SK-N-SH (cell line): ENCODE data around the gene CADM1. TPM values are rescaled to one million over a fixed set of nuclear protein-coding genes. Genes with fewer than 3 reads are reported as not detected.

ENCODE experiments used
- CTCF ChIA-PET: fragments of 300-600, 350-600 bp; formaldehyde crosslinking; extraction: SDS; loops from one replicate; lab custom pipeline; 2021; lab: Yijun Ruan, JAX
- POLR2A ChIA-PET: fragments of 350-600 bp; sonication (Branson Sonifier 250); formaldehyde crosslinking; extraction: SDS; loops from one replicate; lab custom pipeline; 2020; ENCODE audit warnings: antibody characterized with exemption, inconsistent platforms; lab: Yijun Ruan, JAX
- DNase-seq: peaks from one replicate; pipeline ENCODE4 v3.0.0; 2012
- H2AFZ ChIP-seq: fragments of 200-600 bp; sonication (generic); 2 replicates; pipeline ENCODE4 v1.8.1; 2016; ENCODE audit warnings: antibody characterized with exemption, mild to moderate bottlenecking, low read depth
- H3F3A ChIP-seq: fragments of 200-600 bp; sonication (generic); replicated peaks from 2 replicates; pipeline ENCODE3; 2016; ENCODE audit warnings: antibody characterized with exemption, mild to moderate bottlenecking; ENCODE audit not compliant: insufficient read depth
- H3K27ac ChIP-seq, 2 experiments: fragments of 200-500 bp in 1 of 2; fragments of 200-600 bp in 1 of 2; sonication (Bioruptor generic) in 1 of 2; sonication (generic), shearing (Covaris generic) in 1 of 2; 2 replicates each; pipeline versions ENCODE4 v1.5.1 to v1.6.1; 2014 to 2016; ENCODE audit warnings: low read depth in 2 of 2, inconsistent platforms in 1 of 2, low read length in 1 of 2, mild to moderate bottlenecking in 1 of 2, mixed read lengths in 1 of 2
- H3K27me3 ChIP-seq: fragments of 200-600 bp; sonication (generic), shearing (Covaris generic); 2 replicates; pipeline ENCODE4 v1.6.1; 2016; ENCODE audit warnings: mixed run types; ENCODE audit not compliant: insufficient read depth
- H3K36me3 ChIP-seq, 2 experiments: fragments of 200-500 bp in 1 of 2; fragments of 200-600 bp in 1 of 2; sonication (Bioruptor generic) in 1 of 2; sonication (generic) in 1 of 2; replicated peaks in 1 of 2; 2 replicates each; pipeline versions ENCODE3 to v1.5.1; 2014 to 2016; ENCODE audit warnings: low read length in 1 of 2, mild to moderate bottlenecking in 1 of 2; ENCODE audit not compliant: insufficient read depth in 2 of 2, control insufficient read depth in 1 of 2
- H3K4me1 ChIP-seq, 2 experiments: fragments of 200-500 bp in 1 of 2; fragments of 200-600 bp in 1 of 2; sonication (Bioruptor generic) in 1 of 2; sonication (generic), shearing (Covaris generic) in 1 of 2; 2 replicates each; pipeline versions ENCODE4 v1.5.1 to v1.6.1; 2014 to 2016; ENCODE audit warnings: low read depth in 1 of 2, low read length in 1 of 2, mixed run types in 1 of 2; ENCODE audit not compliant: insufficient read depth in 2 of 2, control insufficient read depth in 1 of 2
- H3K4me2 ChIP-seq: fragments of 200-600 bp; sonication (generic), shearing (Covaris generic); 2 replicates; pipeline ENCODE4 v1.6.1; 2017; ENCODE audit warnings: mixed run types
- H3K4me3 ChIP-seq, 2 experiments: fragments of 200-500 bp in 1 of 2; fragments of 200-600 bp in 1 of 2; sonication (Bioruptor generic) in 1 of 2; sonication (generic), shearing (Covaris generic) in 1 of 2; 2 replicates each; pipeline versions ENCODE4 v1.5.1 to v1.8.1; 2014 to 2016; ENCODE audit warnings: low read depth in 2 of 2, inconsistent platforms in 1 of 2, low read length in 1 of 2, mild to moderate bottlenecking in 1 of 2, mixed read lengths in 1 of 2, moderate library complexity in 1 of 2
- H3K79me2 ChIP-seq: fragments of 200-600 bp; sonication (generic); 2 replicates; pipeline ENCODE4 v1.8.1; 2017; ENCODE audit warnings: mild to moderate bottlenecking; ENCODE audit not compliant: insufficient read depth
- H3K9ac ChIP-seq: fragments of 200-600 bp; sonication (generic); 2 replicates; pipeline ENCODE4 v1.6.1; 2017; ENCODE audit warnings: mixed run types
- H3K9me2 ChIP-seq: fragments of 200-600 bp; sonication (generic); 2 replicates; pipeline ENCODE4 v1.6.1; 2017; ENCODE audit warnings: mixed run types
- H3K9me3 ChIP-seq: fragments of 200-600 bp; sonication (generic); 2 replicates; pipeline ENCODE4 v1.6.1; 2017; ENCODE audit warnings: mixed run types, mild to moderate bottlenecking, moderate library complexity
- H4K20me1 ChIP-seq: fragments of 200-600 bp; sonication (generic); 2 replicates; pipeline ENCODE4 v1.6.1; 2017; ENCODE audit warnings: mild to moderate bottlenecking, mixed run types; ENCODE audit not compliant: insufficient read depth
- CHD2 ChIP-seq: fragments of 150-350 bp; IDR thresholded peaks from 2 replicates; pipeline ENCODE4 v1.6.1; 2018; ENCODE audit warnings: low read length; ENCODE audit not compliant: partially characterized antibody
- ELF1 ChIP-seq: IDR thresholded peaks from 2 replicates; pipeline ENCODE4 v1.4.0; 2012
- EP300 ChIP-seq, 2 experiments: IDR thresholded peaks; 2 replicates each; pipeline versions ENCODE4 v1.4.0 to v1.6.1; 2012; ENCODE audit warnings: borderline replicate concordance in 1 of 2, low read depth in 1 of 2, low read length in 1 of 2
- GABPA ChIP-seq: IDR thresholded peaks from 2 replicates; pipeline ENCODE4 v1.4.0; 2012; ENCODE audit warnings: low read depth, mild to moderate bottlenecking
- JUND ChIP-seq: IDR thresholded peaks from 2 replicates; pipeline ENCODE4 v1.4.0; 2012
- MEF2A ChIP-seq: IDR thresholded peaks from 2 replicates; pipeline ENCODE4 v1.4.0; 2012; ENCODE audit warnings: low read depth, borderline replicate concordance
- NFIC ChIP-seq: IDR thresholded peaks from 2 replicates; pipeline ENCODE4 v1.4.0; 2012; ENCODE audit warnings: borderline replicate concordance
- RAD21 ChIP-seq: IDR thresholded peaks from 2 replicates; pipeline ENCODE4 v1.6.1; 2012; ENCODE audit warnings: mild to moderate bottlenecking, low read length
- RXRA ChIP-seq: IDR thresholded peaks from 2 replicates; pipeline ENCODE4 v1.4.0; 2012; ENCODE audit warnings: low read depth, mild to moderate bottlenecking, borderline replicate concordance
- SMC3 ChIP-seq: IDR thresholded peaks from 2 replicates; pipeline ENCODE4 v1.6.1; 2012; ENCODE audit warnings: low read depth, low read length, improper control_type of control experiment
- USF1 ChIP-seq: IDR thresholded peaks from 2 replicates; pipeline ENCODE4 v1.4.0; 2012; ENCODE audit warnings: low read depth, borderline replicate concordance
- WGBS: methylation state at CpG from one replicate; pipeline ENCODE4 v1.1.6; 2017; ENCODE audit warnings: low lambda C conversion rate; 5-methylcytosine and 5-hydroxymethylcytosine counted together
- polyA plus RNA-seq, 3 experiments: library from polyadenylated mRNA; depleted of rRNA; stranded (reverse); fragments of >200 nt; gene quantifications; 2 replicates each; pipeline ENCODE4 v1.2.3, GENCODE V29; 2012
- TF ChIP-seq, protein P1 (sequence below): fragments of 150-350 bp; IDR thresholded peaks from 2 replicates; pipeline ENCODE4 v1.6.1; 2017; ENCODE audit warnings: antibody characterized with exemption, low read length, low read depth, borderline replicate concordance

The CADM1 gene
- polyA plus RNA-seq, 1 of the 3 experiments (the other 2 are of a cell fraction): 7.9 TPM

DNA sequence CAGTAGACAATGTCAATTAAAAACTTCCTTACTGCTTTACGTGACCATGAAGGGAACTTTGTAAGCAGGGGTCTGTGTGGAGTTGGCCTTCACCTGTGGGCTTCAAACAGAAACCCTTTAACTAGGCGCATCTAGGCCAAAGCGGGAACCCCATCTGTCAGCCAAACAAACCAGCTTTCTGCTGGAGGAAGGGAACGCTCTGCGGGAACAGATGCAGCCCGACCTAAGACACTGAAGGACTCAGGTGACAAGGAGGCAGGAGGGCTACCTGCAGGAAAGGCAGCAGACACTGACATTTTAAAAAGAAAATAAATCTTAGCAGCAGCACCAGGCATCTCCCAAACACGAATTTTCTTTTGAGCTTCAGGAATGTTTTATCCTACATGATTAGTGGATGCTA, 78.4 kb downstream of the CADM1 start:
- H3K27me3 ChIP-seq: no peaks in the 10 kb centered on the region
- H3K4me1 ChIP-seq: peaks cover 0 to 21% of the 10 kb centered on the region in 2 experiments; a peak in 2 of 4 replicates
- POLR2A ChIA-PET: no interaction called here
- WGBS: 79% methylated on average over 7 of the region's 7 CpGs
- no peak overlapping the region for H3K27ac ChIP-seq
- CTCF ChIA-PET: interaction anchor here (0.9 to 1.4 kb wide), 3 partner anchors 10 to 479 kb away, joined by 3 to 5 read pairs (median 3); no protein-coding TSS in a partner anchor
- H2AFZ ChIP-seq: no peak overlapping the region
- TF ChIP-seq SMC3 (no peak), RAD21 (no peak), EP300 (IDR thresholded peaks at IDR 0.05; ENCODE audit: borderline replicate concordance in 1 of 2, low read depth in 1 of 2, low read length in 1 of 2) (no peak), RXRA (no peak), GABPA (no peak)
- H3K79me2 ChIP-seq: no peaks in the 10 kb centered on the region
- no peak overlapping the region for H3K4me3 ChIP-seq
- H3K4me2 ChIP-seq: no peak overlapping the region
- DNase-seq: no peak
- H3K9me3 ChIP-seq: no peaks in the 10 kb centered on the region
- no peak overlapping the region for H3K9ac ChIP-seq
- H3K9me2 ChIP-seq: no peaks in the 10 kb centered on the region
- no peaks in the 10 kb centered on the region for H3K36me3 ChIP-seq
- no peaks in the 10 kb centered on the region for H3F3A ChIP-seq
- no peaks in the 10 kb centered on the region for H4K20me1 ChIP-seq

DNA sequence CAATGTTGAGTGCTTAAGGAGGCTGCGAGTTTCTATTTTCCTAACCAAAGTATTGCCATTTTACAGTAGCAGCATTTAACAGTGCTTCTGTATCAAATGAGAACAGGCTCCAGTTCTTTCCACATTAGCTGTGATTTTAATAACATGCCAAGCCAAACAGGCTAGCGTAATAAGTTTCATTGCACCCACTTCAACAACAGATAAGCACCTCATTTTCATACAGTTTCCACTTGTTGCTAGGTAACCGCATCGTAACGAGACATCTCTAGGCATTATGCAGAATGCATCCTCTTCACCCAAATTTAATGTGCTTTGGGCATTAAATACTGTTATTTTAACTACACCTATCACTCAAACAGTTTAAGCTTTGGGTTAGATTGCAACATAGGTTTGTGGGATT, 79.0 kb downstream of the CADM1 start:
- TF ChIP-seq MEF2A (no peak), ELF1 (no peak), CHD2 (no peak), USF1 (no peak), JUND (no peak), NFIC (no peak), EP300 (IDR thresholded peaks at IDR 0.05; ENCODE audit: borderline replicate concordance in 1 of 2, low read depth in 1 of 2, low read length in 1 of 2) (no peak), SMC3 (no peak)
- TF ChIP-seq, protein P1, sequence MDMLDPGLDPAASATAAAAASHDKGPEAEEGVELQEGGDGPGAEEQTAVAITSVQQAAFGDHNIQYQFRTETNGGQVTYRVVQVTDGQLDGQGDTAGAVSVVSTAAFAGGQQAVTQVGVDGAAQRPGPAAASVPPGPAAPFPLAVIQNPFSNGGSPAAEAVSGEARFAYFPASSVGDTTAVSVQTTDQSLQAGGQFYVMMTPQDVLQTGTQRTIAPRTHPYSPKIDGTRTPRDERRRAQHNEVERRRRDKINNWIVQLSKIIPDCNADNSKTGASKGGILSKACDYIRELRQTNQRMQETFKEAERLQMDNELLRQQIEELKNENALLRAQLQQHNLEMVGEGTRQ: no peak

More for the DNA sequence above, 79.0 kb downstream of the CADM1 start:
- Histone ChIP-seq H3K4me1 (peaks cover 0 to 23% of the 10 kb centered on the region in 2 experiments; a peak in 2 of 4 replicates), H2AFZ (no peak overlapping the region), H3K27ac (no peak overlapping the region), H3K9me2 (no peaks in the 10 kb centered on the region), H3K79me2 (no peaks in the 10 kb centered on the region), H3K4me3 (no peak overlapping the region), H3F3A (no peaks in the 10 kb centered on the region), H4K20me1 (no peaks in the 10 kb centered on the region), H3K9me3 (no peaks in the 10 kb centered on the region), H3K27me3 (no peaks in the 10 kb centered on the region), H3K9ac (no peak overlapping the region), H3K36me3 (no peaks in the 10 kb centered on the region), H3K4me2 (no peak overlapping the region)
- whole genome bisulfite sequencing: 87% methylated on average over 5 of the region's 5 CpGs
- POLR2A ChIA-PET: no interaction called here
- no peak for DNase-seq
- CTCF ChIA-PET: interaction anchor here (0.6 to 1.4 kb wide), 6 partner anchors 11 to 650 kb away, joined by 3 to 5 read pairs (median 3); no protein-coding TSS in a partner anchor
